Natural killer cell (primary cell): ENCODE measurements around the gene SLC34A3. TPM values are rescaled to one million over a fixed set of nuclear protein-coding genes. Genes with fewer than 3 reads are reported as not detected.
A peak's percentile ranks its signal among the peaks of the same experiment; 100 is the strongest.

Experiments used
- ATAC-seq, 3 donors: fragments of 150-1000 bp in 2 of 3; fragments of 200-7000 bp in 1 of 3; cut with Tn5 transposase; 1 replicate in 1 of 3; 2 replicates in 2 of 3; pipeline ENCODE4 v1.10.0; 2021; ENCODE audit warnings: mild to moderate bottlenecking in 2 of 3, moderate library complexity in 2 of 3
- DNase-seq, 2 donors: peaks; one replicate each; pipeline versions ENCODE4 v3.0.0 to v3.0.0-alpha.2; 2013 to 2021; ENCODE audit warnings: mixed read lengths in 1 of 2
- H3K27ac ChIP-seq: one replicate; pipeline ENCODE4 v1.5.1; 2013; ENCODE audit warnings: mild to moderate bottlenecking, low read length
- H3K27me3 ChIP-seq: one replicate; pipeline ENCODE4 v1.6.1; 2013; ENCODE audit warnings: low read length; ENCODE audit not compliant: control insufficient read depth, insufficient read depth
- H3K36me3 ChIP-seq: one replicate; pipeline ENCODE4 v1.6.1; 2013; ENCODE audit warnings: low read length; ENCODE audit not compliant: control insufficient read depth, insufficient read depth
- H3K4me1 ChIP-seq: one replicate; pipeline ENCODE4 v1.6.1; 2013; ENCODE audit warnings: low read length; ENCODE audit not compliant: control insufficient read depth, insufficient read depth
- H3K4me3 ChIP-seq: one replicate; pipeline ENCODE4 v1.5.1; 2013; ENCODE audit warnings: low read length
- H3K9me3 ChIP-seq: one replicate; pipeline ENCODE4 v1.6.1; 2013; ENCODE audit warnings: low read length; ENCODE audit not compliant: control insufficient read depth, insufficient read depth
- H3K27ac Mint-ChIP-seq, 2 donors: one replicate each; pipeline ENCODE4 v1.8.0; 2022; ENCODE audit warnings: mild to moderate bottlenecking in 2 of 2, mixed read lengths in 2 of 2, moderate library complexity in 1 of 2
- H3K27me3 Mint-ChIP-seq, 2 donors: one replicate each; pipeline ENCODE4 v1.8.0; 2022; ENCODE audit warnings: low read depth in 2 of 2, mixed read lengths in 2 of 2
- H3K36me3 Mint-ChIP-seq: one replicate; pipeline ENCODE4 v1.8.0; 2022; ENCODE audit warnings: mixed read lengths
- H3K4me1 Mint-ChIP-seq, 2 donors: one replicate each; pipeline ENCODE4 v1.8.0; 2022; ENCODE audit warnings: mixed read lengths in 2 of 2
- H3K4me3 Mint-ChIP-seq: one replicate; pipeline ENCODE4 v1.8.0; 2022; ENCODE audit warnings: mild to moderate bottlenecking, moderate library complexity, mixed read lengths
- H3K9me3 Mint-ChIP-seq, 2 donors: one replicate each; pipeline ENCODE4 v1.8.0; 2022; ENCODE audit warnings: mixed read lengths in 2 of 2
- WGBS: methylation state at CpG from one replicate; pipeline ENCODE4 v1.1.7; 2013; ENCODE audit warnings: missing lambda C conversion rate; ENCODE audit not compliant: insufficient coverage; 5-methylcytosine and 5-hydroxymethylcytosine counted together
- intact Hi-C: fragments of 100-400 bp; cut with micrococcal nuclease; formaldehyde crosslinking; loops from one replicate; pipeline ENCODE4 v1.14.2; 2022
- total RNA-seq, 4 donors: library from RNA; stranded (reverse); fragments of 120-200 nt in 1 of 4; gene quantifications; one replicate each; pipeline versions ENCODE4 v1.2.3 to v1.2.4, GENCODE V29; 2013 to 2022
- TF ChIP-seq, protein P1 (sequence below): fragments of 200-600 bp; IDR thresholded peaks from one replicate; pipeline ENCODE4 v1.8.0; 2022; ENCODE audit warnings: antibody characterized with exemption

Gene SLC34A3
- total RNA-seq, 3 donors from 2014 or later (not counting 1 experiment from before 2014, with no cell fraction given), result not detected

DNA sequence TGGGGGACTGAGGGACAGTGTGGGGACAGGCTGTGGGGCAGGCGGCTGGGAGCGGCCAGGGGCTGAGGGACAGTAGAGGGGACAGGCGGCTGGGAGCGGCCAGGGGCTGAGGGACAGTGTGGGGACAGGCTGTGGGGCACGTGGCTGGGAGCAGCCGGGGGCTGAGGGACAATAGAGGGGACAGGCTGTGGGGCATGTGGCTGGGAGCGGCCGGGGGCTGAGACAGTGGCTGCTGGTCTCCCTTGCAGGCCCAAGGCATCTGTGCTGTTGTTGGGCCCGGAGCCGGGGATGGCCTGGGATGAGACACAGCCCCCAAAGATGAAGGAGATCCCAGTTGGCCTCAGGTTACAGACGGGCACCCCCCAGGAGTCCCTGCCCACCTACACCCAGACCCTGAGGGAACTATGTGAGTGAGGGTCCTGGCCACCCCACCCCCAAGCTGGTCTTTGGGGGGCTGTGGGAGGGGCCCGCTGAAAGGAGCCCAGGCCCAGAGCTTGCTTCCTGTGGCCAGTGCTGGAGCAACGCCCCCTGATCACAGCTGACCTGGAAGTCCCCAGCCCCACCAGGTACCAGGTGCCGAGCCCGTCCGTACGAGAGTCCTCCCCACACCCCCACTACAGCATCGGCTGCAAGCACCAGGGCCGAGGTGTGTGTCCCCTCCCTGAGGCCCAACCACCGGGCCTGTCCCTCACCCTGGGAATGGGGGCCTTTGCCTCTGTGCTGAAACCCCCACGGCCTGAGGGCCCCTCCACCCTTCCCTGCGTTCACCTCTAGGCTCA, 21.0 kb downstream of the SLC34A3 start:
- ATAC-seq, result no peak
- H3K27me3 ChIP-seq, result no peaks in the 10 kb centered on the region
- intact Hi-C loops, result no loop called here
- WGBS, result 93% methylated on average over 22 of the region's 22 CpGs
- no peak overlapping the region for H3K4me3 ChIP-seq
- Mint-ChIP-seq H3K4me3 (peak overlapping the region; percentile 25), H3K27ac (no peak overlapping the region), H3K9me3 (no peaks in the 10 kb centered on the region), H3K36me3 (no peaks in the 10 kb centered on the region), H3K27me3 (no peaks in the 10 kb centered on the region), H3K4me1 (peaks cover 0 to 6% of the 10 kb centered on the region in 2 donors)
- no peaks in the 10 kb centered on the region for H3K9me3 ChIP-seq
- TF ChIP-seq, protein P1, sequence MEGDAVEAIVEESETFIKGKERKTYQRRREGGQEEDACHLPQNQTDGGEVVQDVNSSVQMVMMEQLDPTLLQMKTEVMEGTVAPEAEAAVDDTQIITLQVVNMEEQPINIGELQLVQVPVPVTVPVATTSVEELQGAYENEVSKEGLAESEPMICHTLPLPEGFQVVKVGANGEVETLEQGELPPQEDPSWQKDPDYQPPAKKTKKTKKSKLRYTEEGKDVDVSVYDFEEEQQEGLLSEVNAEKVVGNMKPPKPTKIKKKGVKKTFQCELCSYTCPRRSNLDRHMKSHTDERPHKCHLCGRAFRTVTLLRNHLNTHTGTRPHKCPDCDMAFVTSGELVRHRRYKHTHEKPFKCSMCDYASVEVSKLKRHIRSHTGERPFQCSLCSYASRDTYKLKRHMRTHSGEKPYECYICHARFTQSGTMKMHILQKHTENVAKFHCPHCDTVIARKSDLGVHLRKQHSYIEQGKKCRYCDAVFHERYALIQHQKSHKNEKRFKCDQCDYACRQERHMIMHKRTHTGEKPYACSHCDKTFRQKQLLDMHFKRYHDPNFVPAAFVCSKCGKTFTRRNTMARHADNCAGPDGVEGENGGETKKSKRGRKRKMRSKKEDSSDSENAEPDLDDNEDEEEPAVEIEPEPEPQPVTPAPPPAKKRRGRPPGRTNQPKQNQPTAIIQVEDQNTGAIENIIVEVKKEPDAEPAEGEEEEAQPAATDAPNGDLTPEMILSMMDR, result no peak
- H3K36me3 ChIP-seq, result peaks cover under 1% of the 10 kb centered on the region
- no peak for DNase-seq
- H3K27ac ChIP-seq, result no peak overlapping the region
- H3K4me1 ChIP-seq, result peaks cover 22% of the 10 kb centered on the region

DNA sequence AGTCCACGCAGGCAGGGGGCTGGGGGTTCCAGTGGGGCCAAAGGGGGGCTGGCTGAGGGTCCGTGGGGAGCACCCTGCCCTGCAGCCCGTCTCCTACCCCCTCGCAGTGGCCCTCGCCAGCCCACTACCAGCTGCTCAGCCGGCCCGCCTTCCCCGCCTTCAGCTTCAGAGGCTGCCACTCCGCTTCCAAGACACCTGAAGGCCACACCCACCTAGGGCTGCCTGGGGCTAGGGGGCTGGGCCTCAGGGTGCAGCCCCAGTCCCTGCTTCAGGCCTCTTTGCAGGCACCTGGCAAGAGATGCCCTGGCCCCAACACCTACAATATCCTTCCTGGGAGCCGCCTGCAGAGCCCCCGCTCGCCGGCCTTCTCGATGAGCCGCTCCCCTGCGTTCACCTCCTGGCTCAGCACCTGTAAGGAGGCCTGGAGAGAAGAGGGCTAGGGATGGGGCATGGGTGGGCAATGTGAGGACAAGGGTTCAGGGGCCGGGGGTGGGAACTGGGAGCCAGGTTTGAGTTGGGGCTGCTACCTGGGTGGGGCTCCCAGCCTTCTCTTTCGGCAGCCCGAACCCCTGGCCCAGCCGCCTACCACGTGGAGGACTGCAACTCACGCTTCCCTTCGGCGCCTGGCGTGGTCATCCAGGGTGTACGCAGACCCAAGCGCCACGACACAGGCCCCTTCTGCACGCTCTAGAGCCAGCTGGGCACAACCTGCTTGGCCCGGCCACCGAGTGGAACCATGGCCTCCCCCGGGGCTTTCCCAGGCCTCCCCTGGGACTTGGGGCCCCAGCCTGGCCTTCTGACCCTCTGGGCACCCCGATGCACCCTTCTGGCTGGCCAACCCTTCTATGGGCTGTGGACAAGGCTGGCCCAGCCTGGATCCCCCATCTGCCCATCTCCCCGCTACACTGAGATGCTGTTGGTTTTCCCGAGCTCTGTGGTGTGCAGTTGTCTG, 22.1 kb downstream of the SLC34A3 start:
- 85% methylated on average over 34 of the region's 35 CpGs for WGBS
- H3K4me3 Mint-ChIP-seq, result peak overlapping the region; percentile 45
- H3K4me1 Mint-ChIP-seq, result peaks cover 0 to 6% of the 10 kb centered on the region in 2 donors
- TF ChIP-seq, protein P1, result no peak
- no peaks in the 10 kb centered on the region for H3K36me3 Mint-ChIP-seq
- Histone ChIP-seq H3K36me3 (peaks cover 5% of the 10 kb centered on the region), H3K4me1 (peaks cover 25% of the 10 kb centered on the region), H3K27me3 (no peaks in the 10 kb centered on the region), H3K4me3 (no peak overlapping the region), H3K9me3 (no peaks in the 10 kb centered on the region), H3K27ac (no peak overlapping the region)
- ATAC-seq (no peak), DNase-seq (no peak)
- H3K27me3 Mint-ChIP-seq, result no peaks in the 10 kb centered on the region
- H3K27ac Mint-ChIP-seq, result no peak overlapping the region
- intact Hi-C loops, result no loop called here
- no peaks in the 10 kb centered on the region for H3K9me3 Mint-ChIP-seq

DNA sequence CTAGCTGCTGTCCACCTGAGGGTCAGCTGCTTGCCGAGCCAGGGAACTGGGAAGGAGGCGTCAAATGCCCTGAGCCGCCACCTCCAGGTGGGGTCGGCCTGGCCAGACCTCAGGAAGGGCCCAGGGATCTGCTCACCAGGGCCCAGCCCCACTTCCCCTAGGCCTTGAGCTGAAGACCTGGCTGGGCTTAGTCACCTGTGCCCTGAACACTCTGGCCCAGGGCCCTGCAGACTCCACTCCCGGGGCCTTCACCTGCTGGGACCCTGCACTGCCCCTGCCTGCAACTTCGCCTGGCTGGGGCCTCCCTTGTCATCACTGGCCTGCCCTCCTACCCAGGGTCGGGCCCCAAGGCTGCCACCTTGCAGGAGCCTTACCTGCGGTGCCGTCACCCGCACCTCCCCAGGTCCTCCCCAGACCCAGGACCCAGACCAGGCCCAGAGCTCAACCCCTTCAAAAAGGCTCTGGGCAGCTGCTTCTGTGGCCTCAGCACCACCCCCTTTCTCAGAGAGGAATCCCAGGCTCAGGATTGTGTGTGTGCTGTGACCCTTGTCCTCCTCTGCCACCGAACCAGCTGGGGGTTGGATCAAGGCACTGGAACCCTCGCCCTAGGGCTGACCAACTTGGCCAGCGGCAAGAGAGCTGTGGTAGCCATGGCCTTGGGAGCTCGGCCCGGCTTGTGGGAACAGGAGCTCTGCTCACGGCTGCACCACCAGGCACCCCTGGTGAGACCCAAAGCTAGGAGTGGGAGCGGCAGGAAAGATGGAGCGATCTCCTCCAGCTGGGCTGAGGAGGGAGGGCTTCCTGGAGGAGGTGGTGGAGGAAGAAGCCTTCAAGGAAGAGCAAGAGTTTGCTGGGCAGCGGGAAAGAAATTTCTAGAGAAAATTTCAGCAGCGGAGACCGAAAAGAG, 23.3 kb downstream of the SLC34A3 start:
- H3K9me3 Mint-ChIP-seq, result no peaks in the 10 kb centered on the region
- no peak for DNase-seq
- H3K4me1 Mint-ChIP-seq, result peaks cover 0 to 6% of the 10 kb centered on the region in 2 donors
- WGBS, result 93% methylated on average over 21 of the region's 21 CpGs
- no peaks in the 10 kb centered on the region for H3K9me3 ChIP-seq
- H3K4me3 Mint-ChIP-seq, result peak overlapping the region; percentile 86
- no peaks in the 10 kb centered on the region for H3K27me3 ChIP-seq
- H3K27ac ChIP-seq, result no peak overlapping the region
- H3K4me1 ChIP-seq, result peaks cover 25% of the 10 kb centered on the region
- H3K27me3 Mint-ChIP-seq, result no peaks in the 10 kb centered on the region
- H3K36me3 Mint-ChIP-seq, result no peaks in the 10 kb centered on the region
- H3K27ac Mint-ChIP-seq, result peak overlapping the region in 1 of 2 donors; percentile 81
- intact Hi-C loops, result no loop called here
- TF ChIP-seq, protein P1, result no peak
- ATAC-seq, result no peak
- peaks cover 7% of the 10 kb centered on the region for H3K36me3 ChIP-seq
- peak overlapping the region; percentile 85 for H3K4me3 ChIP-seq
